GM19324 (cell line): ENCODE measurements around the gene ANKRD28.

ENCODE experiments used
- ATAC-seq: cut with Tn5 transposase; IDR thresholded peaks from one replicate; pipeline ENCODE4 v1.9.1; 2021; ENCODE audit warnings: mild to moderate bottlenecking, moderate library complexity; ENCODE audit not compliant: unreplicated experiment, low FRiP score

The ANKRD28 gene

GRCh38 chr3:15728766-15729165 lies 69.0 kb downstream of the ANKRD28 start:
- no peak for ATAC-seq

DNA sequence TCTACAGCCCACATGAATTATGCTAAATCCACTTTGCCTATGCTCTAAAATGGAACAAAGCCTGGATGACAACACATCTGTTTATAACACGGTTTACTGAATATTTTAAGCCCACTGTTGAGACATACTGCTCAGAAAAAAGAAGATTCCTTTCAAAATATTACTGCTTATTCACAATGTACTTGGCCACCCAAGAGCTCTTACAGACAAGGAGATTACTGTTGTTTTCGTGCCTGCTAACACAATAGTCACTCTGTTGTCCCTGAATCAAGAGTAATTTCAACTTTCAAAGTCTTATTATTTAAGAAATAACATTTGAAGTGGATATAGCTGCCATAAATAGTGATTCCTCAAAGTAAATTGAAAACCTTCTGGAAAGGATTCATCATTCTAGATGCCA lies 70.9 kb downstream of the ANKRD28 start:
- no peak for ATAC-seq

DNA sequence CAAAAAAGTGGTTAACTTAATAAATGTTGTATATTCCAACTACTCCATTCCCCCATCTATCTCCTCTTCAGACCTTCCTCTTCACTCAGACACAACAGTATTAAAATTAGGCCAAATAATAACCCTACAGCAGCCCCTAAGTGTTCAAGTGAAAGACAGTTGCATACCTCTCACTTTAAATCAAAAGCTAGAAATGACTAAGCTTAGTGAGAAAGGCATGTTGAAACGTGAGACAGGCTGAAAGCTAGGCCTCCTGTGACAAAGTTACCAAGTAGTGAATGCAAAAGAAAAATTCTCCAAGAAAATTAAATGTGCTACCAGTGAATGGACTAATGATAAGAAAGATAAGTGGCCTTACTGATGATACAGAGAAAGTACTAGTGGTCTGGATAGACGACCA lies 71.7 kb downstream of the ANKRD28 start:
- peak; percentile 56 for ATAC-seq

DNA sequence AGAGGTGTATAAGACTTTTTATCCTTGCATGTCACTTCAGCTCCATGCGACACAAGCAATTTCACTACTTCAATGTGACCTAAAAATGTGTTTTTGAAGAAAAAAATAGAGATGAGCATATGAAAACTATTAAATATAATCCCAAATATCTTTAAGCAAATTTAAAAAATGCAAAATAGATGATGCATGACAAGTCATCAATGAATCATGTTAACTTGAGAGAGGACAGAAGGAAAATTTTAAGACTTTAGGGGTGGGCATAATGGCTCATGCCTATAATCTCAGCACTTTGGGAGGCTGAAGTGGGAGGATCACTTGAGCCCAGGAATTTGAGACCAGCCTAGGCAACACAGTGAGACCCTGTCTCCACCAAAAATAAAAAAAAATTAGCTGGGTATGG lies 73.3 kb downstream of the ANKRD28 start:
- ATAC-seq, result no peak

DNA sequence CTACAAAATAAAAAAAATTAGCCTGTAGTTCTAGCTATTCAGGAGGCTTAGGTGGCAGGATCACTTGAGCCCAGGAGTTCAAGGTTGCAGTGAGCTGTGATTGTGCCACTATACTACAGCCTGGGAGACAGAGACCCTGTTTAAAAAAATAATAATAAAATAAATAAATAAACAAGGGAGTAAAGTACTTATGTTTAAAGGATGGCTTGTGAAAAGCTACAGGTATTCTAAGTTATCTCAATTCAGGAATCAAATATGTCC lies 74.2 kb downstream of the ANKRD28 start:
- ATAC-seq, result no peak

- no peak for ATAC-seq
Measured at GRCh38 chr3:15722877-15723623, 74.7 kb downstream of the ANKRD28 start.

GRCh38 chr3:15716178-15716577 lies 81.6 kb downstream of the ANKRD28 start:
- ATAC-seq, result no peak

DNA sequence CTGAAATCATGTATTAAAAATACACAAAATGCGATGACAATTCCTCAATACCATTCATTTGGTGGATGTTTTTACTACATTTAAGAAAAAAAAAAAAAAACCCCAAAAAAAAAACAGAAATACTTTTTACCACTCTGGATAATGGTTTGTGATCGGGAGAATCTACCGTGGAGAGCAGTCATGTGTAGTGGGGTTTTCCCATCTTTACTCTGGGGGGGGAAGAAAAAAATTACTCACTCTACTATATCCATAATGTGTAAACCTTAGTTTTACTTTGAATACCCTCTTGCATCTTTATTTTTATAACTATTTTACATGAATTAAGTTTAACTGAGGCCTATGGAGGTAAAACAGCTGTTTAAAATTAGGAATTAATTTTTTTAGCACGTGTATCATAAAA lies 83.3 kb downstream of the ANKRD28 start:
- no peak for ATAC-seq

- no peak for ATAC-seq
Measured at GRCh38 chr3:15713364-15713763, 84.4 kb downstream of the ANKRD28 start.

DNA sequence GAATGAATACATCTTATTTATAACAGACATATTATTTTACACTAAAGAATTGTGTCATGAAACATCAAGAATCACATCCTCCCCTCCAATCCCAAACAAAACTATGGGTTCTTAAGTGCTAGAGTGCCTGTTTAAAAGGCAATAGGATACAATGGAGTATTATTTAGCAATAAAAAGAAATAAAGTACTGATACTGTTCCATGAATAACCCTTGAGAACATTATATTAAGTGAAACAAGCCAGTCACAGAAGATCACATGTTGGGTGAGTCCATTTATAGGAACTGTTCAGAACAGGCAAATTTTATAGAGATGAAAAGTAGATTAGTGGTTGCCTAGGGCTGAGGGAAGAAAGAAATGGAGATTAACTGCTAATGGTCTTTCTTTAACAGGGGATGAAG lies 86.5 kb downstream of the ANKRD28 start:
- ATAC-seq, result no peak

DNA sequence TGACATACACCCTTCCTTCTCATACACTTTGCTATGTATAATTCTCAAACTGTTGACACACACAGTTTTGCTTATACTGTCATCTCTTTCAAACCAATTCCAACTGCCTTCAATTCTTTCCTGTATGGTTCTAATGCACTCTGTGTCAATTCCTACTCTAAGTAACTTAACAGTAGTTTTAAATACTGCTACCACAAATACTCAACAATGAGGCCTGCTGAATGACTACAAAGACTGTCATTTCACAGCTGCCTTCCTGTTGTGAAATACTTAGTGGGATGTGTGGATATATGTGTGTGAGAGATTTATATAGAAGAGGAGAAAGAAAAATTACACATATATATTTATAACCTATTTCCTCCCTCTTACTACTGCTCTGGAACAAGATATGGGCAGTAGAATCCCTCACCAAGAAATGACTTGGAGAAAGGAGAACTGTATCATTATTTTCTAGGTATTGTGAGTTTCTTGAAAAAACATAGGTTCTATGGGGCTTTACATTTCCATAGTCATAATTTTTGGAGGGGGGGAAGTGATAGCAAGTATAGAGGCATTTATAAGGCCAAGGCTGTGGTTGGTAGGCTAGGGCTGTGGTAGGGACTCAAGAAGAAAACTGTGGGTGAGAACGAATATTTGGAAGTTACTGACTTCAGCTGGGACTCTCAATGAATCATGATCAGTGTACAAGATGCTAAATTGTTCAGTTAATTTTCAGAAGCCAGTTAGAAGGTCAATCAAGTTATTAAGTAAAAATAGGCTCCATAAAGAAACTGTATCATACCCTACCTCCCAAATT lies 88.7 kb downstream of the ANKRD28 start:
- no peak for ATAC-seq

GRCh38 chr3:15707779-15708178 lies 90.0 kb downstream of the ANKRD28 start:
- no peak for ATAC-seq

DNA sequence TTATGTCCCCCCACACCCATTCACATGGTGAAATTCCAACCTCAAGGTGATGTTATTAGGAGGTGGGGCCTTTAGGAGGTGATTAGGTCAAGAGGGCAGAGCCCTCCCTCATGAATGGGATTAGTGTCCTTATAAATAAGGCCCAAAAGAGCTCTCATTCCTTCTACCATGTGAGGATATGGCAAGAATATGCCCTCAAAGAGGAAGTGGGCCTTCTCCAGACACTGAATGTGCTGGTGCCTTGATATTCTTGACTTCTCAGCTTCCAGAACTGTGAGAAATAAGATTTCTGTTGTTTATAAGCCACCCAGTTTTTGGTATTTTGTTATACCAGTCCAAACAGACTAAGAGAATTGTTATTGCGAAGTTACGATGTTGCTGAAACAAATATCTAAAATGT lies 94.4 kb downstream of the ANKRD28 start:
- ATAC-seq, result no peak

- ATAC-seq, result no peak
Measured at GRCh38 chr3:15694628-15695027, 103.2 kb downstream of the ANKRD28 start.

DNA sequence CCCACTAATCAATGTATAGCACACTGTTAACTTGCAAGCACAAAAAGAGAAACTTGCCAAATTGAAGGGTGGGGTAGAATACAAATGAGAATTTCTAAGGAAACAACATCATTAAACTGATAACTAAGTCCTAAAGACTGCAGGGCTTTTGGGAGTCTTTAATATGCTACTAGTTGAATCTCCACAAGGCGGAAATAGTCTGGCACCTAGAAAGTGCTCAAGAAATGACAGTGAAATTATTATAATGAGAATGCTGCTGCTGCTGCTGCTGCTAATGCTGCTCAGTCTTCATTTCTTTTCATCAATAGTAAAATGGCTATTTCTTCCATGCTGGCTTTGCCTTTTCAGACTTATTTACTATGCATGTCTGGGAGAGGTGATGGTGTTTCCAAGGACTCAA lies 104.4 kb downstream of the ANKRD28 start:
- ATAC-seq, result no peak

DNA sequence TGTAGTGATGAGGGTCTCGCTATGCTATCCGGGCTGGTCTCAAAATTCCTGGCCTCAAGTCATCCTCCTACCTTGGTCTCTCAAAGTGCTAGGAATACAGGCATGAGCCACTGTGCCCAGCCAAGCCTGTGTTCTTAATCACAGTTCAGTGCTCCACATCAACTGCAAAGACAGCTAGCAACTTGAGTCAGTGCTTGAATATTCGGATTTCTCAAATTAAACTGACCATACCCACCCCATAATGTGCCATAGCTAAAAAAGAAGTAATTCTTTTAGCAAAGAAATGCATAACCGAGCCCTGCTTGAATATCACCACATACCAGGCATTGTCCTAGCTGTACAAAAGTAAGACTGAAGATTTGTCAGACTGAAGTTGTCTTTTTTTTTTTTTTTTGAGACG lies 107.0 kb downstream of the ANKRD28 start:
- no peak for ATAC-seq

- ATAC-seq, result no peak
Measured at GRCh38 chr3:15690230-15690629, 107.5 kb downstream of the ANKRD28 start.

DNA sequence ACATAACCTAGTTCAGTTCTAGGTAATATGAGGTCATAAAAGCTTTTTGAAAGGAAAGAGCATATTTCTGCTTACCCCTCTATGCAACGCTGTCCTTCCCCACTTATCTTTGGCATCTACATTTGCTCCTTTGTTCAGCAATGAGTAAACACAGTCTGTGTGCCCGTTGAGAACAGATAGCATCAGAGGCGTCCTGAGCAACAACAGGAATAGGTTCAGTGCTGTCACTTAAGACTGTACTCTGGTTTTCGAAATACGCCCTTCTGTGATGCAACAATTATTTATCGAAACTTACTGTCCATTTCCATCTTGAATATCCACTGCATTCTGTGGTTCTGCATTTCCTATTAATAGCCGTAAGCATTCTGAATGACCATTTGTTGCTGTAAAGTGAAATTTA lies 111.9 kb downstream of the ANKRD28 start:
- ATAC-seq, result no peak

DNA sequence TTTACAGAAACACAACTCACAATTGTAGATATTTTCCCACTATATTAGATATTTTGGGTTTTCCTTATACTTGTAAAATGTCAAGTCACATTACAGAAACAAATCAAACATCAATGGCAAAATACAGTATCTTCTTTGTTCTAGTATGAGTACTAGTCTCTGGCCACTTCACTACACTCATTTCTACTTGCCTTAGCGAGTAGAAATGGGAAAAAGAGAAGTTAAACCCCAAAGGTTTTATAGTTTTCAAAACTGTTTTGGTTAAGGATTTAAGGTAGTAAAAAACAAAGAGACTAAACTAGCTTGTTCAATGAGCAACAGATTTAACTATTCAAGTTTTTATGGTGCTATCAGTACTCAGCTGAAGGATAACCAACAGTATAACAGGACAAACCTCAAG lies 114.5 kb downstream of the ANKRD28 start:
- no peak for ATAC-seq

DNA sequence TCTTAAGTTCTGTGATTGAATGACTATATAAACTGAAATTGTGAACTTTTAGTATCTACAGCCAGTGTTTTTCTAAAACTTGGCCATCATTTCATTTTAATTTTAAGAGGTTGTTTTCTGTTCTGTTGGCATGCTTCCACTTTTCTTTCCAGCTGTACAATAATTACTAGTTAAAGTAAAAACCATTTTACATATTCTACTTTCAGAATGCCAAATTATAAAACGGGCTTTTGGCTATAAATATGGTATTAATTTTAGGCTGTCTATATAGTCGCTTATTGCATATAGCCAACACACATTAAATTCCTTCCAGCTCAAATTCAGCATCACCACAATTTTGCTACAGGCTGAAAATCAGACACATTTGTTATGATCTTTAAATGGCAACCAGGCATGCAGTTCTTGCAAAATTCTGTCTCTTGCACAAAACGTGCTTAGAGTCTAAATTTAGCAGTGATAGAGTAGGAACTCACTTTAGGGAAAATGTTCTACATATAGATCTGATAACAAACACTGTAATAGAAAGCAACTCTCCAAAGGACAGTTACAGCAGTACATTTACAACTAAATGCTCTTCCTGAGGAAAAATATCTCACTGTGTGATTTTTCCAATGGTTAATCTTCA lies 115.1 kb downstream of the ANKRD28 start:
- no peak for ATAC-seq

- no peak for ATAC-seq
Measured at GRCh38 chr3:15681668-15682067, 116.1 kb downstream of the ANKRD28 start.

GRCh38 chr3:15679306-15679705 lies 118.5 kb downstream of the ANKRD28 start:
- ATAC-seq, result no peak
